Activated naive CD4-positive, alpha-beta T cell treated with anti-CD3 and anti-CD28 coated beads, Interleukin-2, amount 10 ng/mL, durations not matched to agents 7 days and 5 days (primary cell): Measurements from ENCODE around the gene GNLY.

ENCODE experiments used
- CTCF ChIA-PET: fragments of 350-600 bp; sonication (Branson Sonifier 250); formaldehyde crosslinking; loops from one replicate; lab custom pipeline; 2021; ENCODE audit warnings: antibody characterized with exemption; lab: Charles Lee
- DNase-seq: peaks from one replicate; pipeline ENCODE4 v3.0.0-alpha.2; 2020
- H3K27ac Mint-ChIP-seq: one replicate; pipeline ENCODE4 v1.8.0; 2021; ENCODE audit warnings: mild to moderate bottlenecking, moderate library complexity, mixed read lengths
- H3K27me3 Mint-ChIP-seq: one replicate; pipeline ENCODE4 v1.8.0; 2021; ENCODE audit warnings: mild to moderate bottlenecking, mixed read lengths
- H3K36me3 Mint-ChIP-seq: one replicate; pipeline ENCODE4 v1.8.0; 2021; ENCODE audit warnings: mixed read lengths
- H3K4me1 Mint-ChIP-seq: one replicate; pipeline ENCODE4 v1.8.0; 2021; ENCODE audit warnings: mixed read lengths
- H3K4me3 Mint-ChIP-seq: one replicate; pipeline ENCODE4 v1.8.0; 2021; ENCODE audit warnings: mild to moderate bottlenecking, moderate library complexity, mixed read lengths
- H3K9me3 Mint-ChIP-seq: one replicate; pipeline ENCODE4 v1.8.0; 2021; ENCODE audit warnings: mixed read lengths

GNLY gene

DNA sequence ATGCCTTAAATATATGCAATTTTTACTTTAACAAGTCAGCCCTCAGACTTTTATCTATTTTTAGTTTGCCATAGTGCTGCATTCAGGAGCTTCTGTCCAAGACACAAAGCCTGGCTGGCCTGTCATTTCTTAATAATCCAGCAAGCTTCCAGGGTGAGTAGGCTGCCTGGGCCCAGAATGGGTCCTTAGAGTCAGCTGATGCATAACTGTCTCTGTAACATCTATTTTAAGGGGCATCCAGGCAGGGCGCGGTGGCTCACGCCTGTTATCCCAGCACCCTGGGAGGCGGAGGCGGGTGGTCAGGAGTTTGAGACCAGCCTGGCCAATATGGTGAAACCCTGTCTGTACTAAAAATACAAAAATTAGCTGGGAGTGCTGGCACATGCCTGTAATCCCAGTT lies 11.8 kb upstream of the GNLY start:
- Mint-ChIP-seq H3K27ac (no peak overlapping the region), H3K4me1 (peaks cover 20% of the 10 kb centered on the region), H3K4me3 (no peak overlapping the region), H3K27me3 (peaks cover 32% of the 10 kb centered on the region), H3K9me3 (no peaks in the 10 kb centered on the region), H3K36me3 (no peaks in the 10 kb centered on the region)
- CTCF ChIA-PET: no interaction called here
- no peak for DNase-seq

GRCh38 chr2:85684380-85684779 lies 9.8 kb upstream of the GNLY start:
- H3K4me1 Mint-ChIP-seq: peaks cover 15% of the 10 kb centered on the region
- no peak overlapping the region for H3K27ac Mint-ChIP-seq
- H3K4me3 Mint-ChIP-seq: no peak overlapping the region
- H3K36me3 Mint-ChIP-seq: no peaks in the 10 kb centered on the region
- no peaks in the 10 kb centered on the region for H3K9me3 Mint-ChIP-seq
- CTCF ChIA-PET: interaction anchor here (1.2 to 1.3 kb wide), 2 partner anchors 8 to 25 kb away, joined by 3 to 4 read pairs; no protein-coding TSS in a partner anchor
- peaks cover 23% of the 10 kb centered on the region for H3K27me3 Mint-ChIP-seq
- no peak for DNase-seq

- DNase-seq: no peak
- CTCF ChIA-PET: no interaction called here
- Mint-ChIP-seq H3K9me3 (no peaks in the 10 kb centered on the region), H3K36me3 (no peaks in the 10 kb centered on the region), H3K27ac (no peak overlapping the region), H3K4me1 (peaks cover 15% of the 10 kb centered on the region), H3K27me3 (peaks cover 23% of the 10 kb centered on the region), H3K4me3 (no peak overlapping the region)
Observed at GRCh38 chr2:85684806-85685205, 9.4 kb upstream of the GNLY start.

- H3K9me3 Mint-ChIP-seq: no peaks in the 10 kb centered on the region
- no peak overlapping the region for H3K27ac Mint-ChIP-seq
- no peak for DNase-seq
- H3K36me3 Mint-ChIP-seq: no peaks in the 10 kb centered on the region
- no peak overlapping the region for H3K4me3 Mint-ChIP-seq
- CTCF ChIA-PET: no interaction called here
- no peaks in the 10 kb centered on the region for H3K4me1 Mint-ChIP-seq
- peaks cover 25% of the 10 kb centered on the region for H3K27me3 Mint-ChIP-seq
Observed at GRCh38 chr2:85690932-85691331, 3.2 kb upstream of the GNLY start.

DNA sequence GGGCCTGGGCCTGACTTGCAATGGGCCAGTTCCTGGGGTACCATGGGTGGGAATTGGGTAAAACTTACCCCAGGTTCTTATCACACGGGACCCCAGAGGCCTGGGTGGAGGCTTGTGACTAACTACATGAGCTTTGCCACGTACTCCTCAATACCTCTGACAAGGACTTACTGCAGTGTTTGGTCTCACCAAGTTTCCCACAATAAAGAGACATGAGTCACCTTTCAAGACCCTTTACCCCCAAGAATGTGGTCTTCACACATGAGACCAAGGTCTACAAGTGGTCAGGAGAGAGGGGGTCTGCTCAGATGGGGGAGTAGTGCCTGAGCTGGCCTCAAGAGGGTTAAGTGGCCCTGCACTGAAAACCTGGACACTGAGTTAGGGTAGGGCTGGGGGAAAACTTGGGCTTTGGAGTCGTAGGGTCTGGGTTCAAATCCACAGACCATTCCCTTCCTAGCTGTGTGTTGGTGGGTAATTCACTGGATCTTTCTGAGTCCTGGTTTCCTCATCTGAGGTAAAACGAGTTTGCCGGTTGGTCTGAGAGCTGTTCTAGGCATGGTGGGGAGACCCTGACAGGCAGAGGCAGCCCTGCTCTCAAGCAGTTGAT lies 2.0 kb upstream of the GNLY start:
- CTCF ChIA-PET: interaction anchor here (1.0 to 1.8 kb wide), 2 partner anchors 8 to 13 kb away, joined by 3 to 4 read pairs; no protein-coding TSS in a partner anchor
- Mint-ChIP-seq H3K4me3 (no peak overlapping the region), H3K27me3 (peaks cover 28% of the 10 kb centered on the region), H3K4me1 (no peaks in the 10 kb centered on the region), H3K27ac (no peak overlapping the region), H3K9me3 (no peaks in the 10 kb centered on the region), H3K36me3 (no peaks in the 10 kb centered on the region)
- DNase-seq: no peak

DNA sequence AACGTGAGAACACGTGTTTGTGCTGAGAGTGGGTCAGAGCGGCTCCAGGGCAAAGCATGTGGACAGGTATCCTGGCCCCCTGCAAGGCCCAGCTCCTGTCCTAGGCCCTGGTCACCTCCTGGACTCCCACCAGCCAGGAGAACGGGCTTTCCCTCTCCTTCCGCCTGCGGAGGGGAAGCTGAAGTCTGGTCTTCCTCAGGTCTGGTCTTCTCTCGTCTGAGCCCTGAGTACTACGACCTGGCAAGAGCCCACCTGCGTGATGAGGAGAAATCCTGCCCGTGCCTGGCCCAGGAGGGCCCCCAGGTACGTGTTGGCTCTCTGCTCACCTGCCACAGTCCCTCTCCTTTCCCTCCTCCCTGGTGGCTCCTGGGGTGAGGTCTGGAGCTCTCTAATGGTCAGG lies 963 bp downstream of the GNLY start:
- Mint-ChIP-seq H3K9me3 (no peaks in the 10 kb centered on the region), H3K4me1 (peaks cover 7% of the 10 kb centered on the region), H3K27me3 (peaks cover 37% of the 10 kb centered on the region), H3K4me3 (no peak overlapping the region), H3K27ac (no peak overlapping the region), H3K36me3 (no peaks in the 10 kb centered on the region)
- DNase-seq: no peak
- CTCF ChIA-PET: interaction anchor here (1.1 to 1.3 kb wide), 2 partner anchors 11 to 12 kb away, joined by 4 to 5 read pairs; no protein-coding TSS in a partner anchor

GRCh38 chr2:85695691-85696668 lies 1.8 kb downstream of the GNLY start:
- CTCF ChIA-PET: interaction anchor here (1.0 to 3.9 kb wide), 3 partner anchors 12 to 33 kb away, joined by 3 to 18 read pairs (median 6); no protein-coding TSS in a partner anchor
- Mint-ChIP-seq H3K4me3 (no peak overlapping the region), H3K27ac (no peak overlapping the region)

GRCh38 chr2:85697096-85697495 lies 2.9 kb downstream of the GNLY start:
- no peak overlapping the region for H3K27ac Mint-ChIP-seq

More at GRCh38 chr2:85695691-85696668, 1.8 kb downstream of the GNLY start:
- no peaks in the 10 kb centered on the region for H3K36me3 Mint-ChIP-seq
- H3K4me1 Mint-ChIP-seq: peaks cover 7% of the 10 kb centered on the region
- DNase-seq: no peak
- no peaks in the 10 kb centered on the region for H3K9me3 Mint-ChIP-seq
- peaks cover 37% of the 10 kb centered on the region for H3K27me3 Mint-ChIP-seq

GRCh38 chr2:85697716-85698115 lies 3.6 kb downstream of the GNLY start:
- CTCF ChIA-PET: interaction anchor here (1.0 to 3.9 kb wide), 5 partner anchors 10 to 61 kb away, joined by 4 to 18 read pairs (median 6); no protein-coding TSS in a partner anchor
- H3K4me1 Mint-ChIP-seq: peaks cover 13% of the 10 kb centered on the region
- DNase-seq: no peak
- H3K36me3 Mint-ChIP-seq: no peaks in the 10 kb centered on the region
- no peaks in the 10 kb centered on the region for H3K9me3 Mint-ChIP-seq
- no peak overlapping the region for H3K27ac Mint-ChIP-seq
- H3K4me3 Mint-ChIP-seq: no peak overlapping the region
- H3K27me3 Mint-ChIP-seq: peaks cover 48% of the 10 kb centered on the region

More at GRCh38 chr2:85697096-85697495, 2.9 kb downstream of the GNLY start:
- peaks cover 7% of the 10 kb centered on the region for H3K4me1 Mint-ChIP-seq
- no peaks in the 10 kb centered on the region for H3K9me3 Mint-ChIP-seq
- no peaks in the 10 kb centered on the region for H3K36me3 Mint-ChIP-seq
- DNase-seq: no peak
- CTCF ChIA-PET: interaction anchor here (1.0 to 3.9 kb wide), 5 partner anchors 11 to 60 kb away, joined by 3 to 18 read pairs (median 6); no protein-coding TSS in a partner anchor
- H3K27me3 Mint-ChIP-seq: peaks cover 45% of the 10 kb centered on the region
- H3K4me3 Mint-ChIP-seq: no peak overlapping the region

- peaks cover 19% of the 10 kb centered on the region for H3K4me1 Mint-ChIP-seq
- no peak overlapping the region for H3K27ac Mint-ChIP-seq
- no peaks in the 10 kb centered on the region for H3K36me3 Mint-ChIP-seq
- H3K9me3 Mint-ChIP-seq: no peaks in the 10 kb centered on the region
- H3K4me3 Mint-ChIP-seq: no peak overlapping the region
- CTCF ChIA-PET: interaction anchor here (0.9 to 3.9 kb wide), 7 partner anchors 9 to 61 kb away, joined by 3 to 18 read pairs (median 4); no protein-coding TSS in a partner anchor
- no peak for DNase-seq
- peaks cover 49% of the 10 kb centered on the region for H3K27me3 Mint-ChIP-seq
Observed at GRCh38 chr2:85698184-85698879, 4.2 kb downstream of the GNLY start.

DNA sequence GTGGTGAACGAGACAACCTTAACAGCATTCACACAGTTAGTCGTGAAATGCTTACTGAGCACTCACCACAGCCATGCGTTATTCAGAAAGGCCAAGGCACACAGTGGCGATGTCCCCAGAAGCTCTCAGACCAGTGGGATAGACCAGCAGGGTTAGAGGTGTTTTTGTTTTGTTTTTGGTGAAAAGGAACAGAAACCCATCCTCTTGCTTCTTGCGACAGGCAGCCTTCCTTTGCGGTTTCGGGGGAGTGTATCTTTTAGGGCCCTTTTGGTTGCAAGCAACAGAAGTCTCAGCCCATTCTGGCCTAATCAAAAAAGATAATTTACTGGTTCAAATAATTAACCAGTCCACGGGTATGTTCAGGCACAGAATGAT lies 4.7 kb downstream of the GNLY start:
- no peak overlapping the region for H3K4me3 Mint-ChIP-seq
- no peaks in the 10 kb centered on the region for H3K36me3 Mint-ChIP-seq
- DNase-seq: no peak
- H3K9me3 Mint-ChIP-seq: no peaks in the 10 kb centered on the region
- peaks cover 53% of the 10 kb centered on the region for H3K27me3 Mint-ChIP-seq
- peaks cover 20% of the 10 kb centered on the region for H3K4me1 Mint-ChIP-seq
- CTCF ChIA-PET: interaction anchor here (0.9 to 3.9 kb wide), 5 partner anchors 9 to 62 kb away, joined by 3 to 18 read pairs (median 4); no protein-coding TSS in a partner anchor
- H3K27ac Mint-ChIP-seq: no peak overlapping the region

DNA sequence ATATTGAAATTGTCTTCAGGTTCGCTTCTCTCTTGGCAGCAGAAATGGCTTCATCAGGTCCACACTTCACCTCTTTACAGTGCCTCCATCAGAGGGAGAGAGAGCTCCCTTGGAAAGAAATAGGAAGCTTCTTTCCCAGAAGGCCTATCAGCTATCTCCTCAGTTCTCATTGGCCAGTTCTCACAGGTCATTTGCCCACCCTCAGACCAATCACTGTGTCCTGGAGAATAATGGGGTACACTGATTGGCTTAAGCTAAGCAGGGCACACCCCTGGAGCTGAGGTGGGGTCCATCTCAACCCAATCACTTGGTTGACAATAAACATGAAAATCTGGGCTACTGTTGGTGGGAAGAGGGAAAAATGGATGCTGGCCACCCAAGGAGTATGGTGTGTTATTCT lies 5.2 kb downstream of the GNLY start:
- Mint-ChIP-seq H3K9me3 (no peaks in the 10 kb centered on the region), H3K4me3 (no peak overlapping the region), H3K4me1 (peaks cover 23% of the 10 kb centered on the region), H3K27me3 (peaks cover 53% of the 10 kb centered on the region), H3K27ac (no peak overlapping the region), H3K36me3 (no peaks in the 10 kb centered on the region)
- DNase-seq: no peak
- CTCF ChIA-PET: interaction anchor here (0.9 to 3.9 kb wide), 4 partner anchors 9 to 54 kb away, joined by 3 to 18 read pairs (median 4); no protein-coding TSS in a partner anchor

- no peaks in the 10 kb centered on the region for H3K36me3 Mint-ChIP-seq
- no peaks in the 10 kb centered on the region for H3K9me3 Mint-ChIP-seq
- H3K4me1 Mint-ChIP-seq: peaks cover 45% of the 10 kb centered on the region
- no peak overlapping the region for H3K27ac Mint-ChIP-seq
- H3K27me3 Mint-ChIP-seq: peaks cover 38% of the 10 kb centered on the region
- DNase-seq: no peak
- no peak overlapping the region for H3K4me3 Mint-ChIP-seq
- CTCF ChIA-PET: interaction anchor here (1.2 kb wide), 1 partner anchor 21 kb away, joined by 4 read pairs; no protein-coding TSS in a partner anchor
Observed at GRCh38 chr2:85702172-85702571, 8.0 kb downstream of the GNLY start.
